Esophagus muscularis mucosa (tissue), 3 donors: ENCODE data around the gene EMC7.

Experiments
- CTCF ChIP-seq, 3 experiments: fragments of 200-600 bp in 2 of 3; fragments of 450-650 bp in 1 of 3; sonication (generic) in 2 of 3; IDR thresholded peaks; one replicate each; pipeline ENCODE4 v1.5.1; 2017 to 2019; ENCODE audit warnings: antibody characterized with exemption in 3 of 3, mild to moderate bottlenecking in 2 of 3, moderate library complexity in 1 of 3
- POLR2A ChIP-seq: fragments of 450-650 bp; IDR thresholded peaks from one replicate; pipeline ENCODE4 v1.6.1; 2017; ENCODE audit warnings: antibody characterized with exemption, moderate library complexity, mild to moderate bottlenecking, low read depth
- POLR2AphosphoS5 ChIP-seq, 2 donors: sonication (generic); formaldehyde crosslinking; IDR thresholded peaks; one replicate each; pipeline ENCODE4 v1.6.1; 2017; ENCODE audit warnings: antibody characterized with exemption in 2 of 2

DNA sequence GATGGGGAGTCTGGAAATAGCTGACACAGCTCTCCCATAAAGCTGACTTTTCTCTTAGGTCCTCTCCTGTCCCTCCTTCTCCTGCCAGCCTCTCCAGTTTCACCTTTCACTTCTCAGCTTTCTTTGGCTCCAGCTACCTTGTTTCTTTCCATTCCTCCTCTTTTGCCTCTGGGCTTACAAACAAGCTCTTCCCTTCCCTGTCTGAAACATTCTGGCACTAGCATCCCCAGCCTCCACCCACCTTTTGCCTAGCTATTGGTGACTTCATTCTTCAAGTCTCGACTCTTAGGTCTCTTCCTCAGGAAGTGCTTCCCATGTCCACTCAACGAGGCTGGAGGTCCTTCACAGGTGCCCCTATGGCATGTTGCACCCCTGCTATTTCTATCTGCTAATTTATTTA lies 42.2 kb downstream of the EMC7 start:
- TF ChIP-seq CTCF (IDR thresholded peaks at IDR 0.05) = no peak
- TF ChIP-seq POLR2A = no peak
- TF ChIP-seq POLR2AphosphoS5 (IDR thresholded peaks at IDR 0.05) = no peak
